ENCODE results near the gene KRTAP4-8. TPM values are rescaled to one million over a fixed set of nuclear protein-coding genes. Genes with fewer than 3 reads are reported as not detected.
"Not testable (repeated sequence)": the region's sequence is repeated elsewhere in the genome, so short reads cannot be mapped to it uniquely, and the experiment has no call there.

The KRTAP4-8 gene
- total RNA-seq, 4 donors from 2014 or later = 4.4 to 15.2 (median 13.6) TPM; not detected in 1

- Histone ChIP-seq H3K27me3 (peaks cover 4% of the 10 kb centered on the region), H3K4me3 (no peak overlapping the region), H3K36me3 (no peaks in the 10 kb centered on the region), H3K9me3 (no peaks in the 10 kb centered on the region), H3K27ac (no peak overlapping the region), H3K4me1 (no peaks in the 10 kb centered on the region)
- 94% methylated on average over 5 of the region's 5 CpGs for WGBS
- TF ChIP-seq, protein P1, sequence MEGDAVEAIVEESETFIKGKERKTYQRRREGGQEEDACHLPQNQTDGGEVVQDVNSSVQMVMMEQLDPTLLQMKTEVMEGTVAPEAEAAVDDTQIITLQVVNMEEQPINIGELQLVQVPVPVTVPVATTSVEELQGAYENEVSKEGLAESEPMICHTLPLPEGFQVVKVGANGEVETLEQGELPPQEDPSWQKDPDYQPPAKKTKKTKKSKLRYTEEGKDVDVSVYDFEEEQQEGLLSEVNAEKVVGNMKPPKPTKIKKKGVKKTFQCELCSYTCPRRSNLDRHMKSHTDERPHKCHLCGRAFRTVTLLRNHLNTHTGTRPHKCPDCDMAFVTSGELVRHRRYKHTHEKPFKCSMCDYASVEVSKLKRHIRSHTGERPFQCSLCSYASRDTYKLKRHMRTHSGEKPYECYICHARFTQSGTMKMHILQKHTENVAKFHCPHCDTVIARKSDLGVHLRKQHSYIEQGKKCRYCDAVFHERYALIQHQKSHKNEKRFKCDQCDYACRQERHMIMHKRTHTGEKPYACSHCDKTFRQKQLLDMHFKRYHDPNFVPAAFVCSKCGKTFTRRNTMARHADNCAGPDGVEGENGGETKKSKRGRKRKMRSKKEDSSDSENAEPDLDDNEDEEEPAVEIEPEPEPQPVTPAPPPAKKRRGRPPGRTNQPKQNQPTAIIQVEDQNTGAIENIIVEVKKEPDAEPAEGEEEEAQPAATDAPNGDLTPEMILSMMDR (IDR thresholded peaks at IDR 0.05) = no peak
- TF ChIP-seq EP300 (IDR thresholded peaks at IDR 0.05) (no peak), POLR2AphosphoS5 (IDR thresholded peaks at IDR 0.05) (no peak), POLR2A (IDR thresholded peaks at IDR 0.05) (no peak)
- no peak for DNase-seq (ENCODE audit: low spot score in 2 of 2)
Measured at GRCh38 chr17:41058741-41059140, 39.2 kb downstream of the KRTAP4-8 start.

GRCh38 chr17:41057547-41057946 lies 40.4 kb downstream of the KRTAP4-8 start:
- Histone ChIP-seq H3K9me3 (no peaks in the 10 kb centered on the region), H3K36me3 (no peaks in the 10 kb centered on the region), H3K4me3 (no peak overlapping the region), H3K27me3 (peaks cover 4% of the 10 kb centered on the region), H3K4me1 (no peaks in the 10 kb centered on the region), H3K27ac (no peak overlapping the region)
- 91% methylated on average over 1 of the region's 1 CpG for WGBS
- no peak for TF ChIP-seq POLR2A (IDR thresholded peaks at IDR 0.05)
- no peak for TF ChIP-seq POLR2AphosphoS5 (IDR thresholded peaks at IDR 0.05)
- TF ChIP-seq, protein P1 (IDR thresholded peaks at IDR 0.05) = no peak
- no peak for TF ChIP-seq EP300 (IDR thresholded peaks at IDR 0.05)
- DNase-seq (ENCODE audit: low spot score in 2 of 2) = no peak

DNA sequence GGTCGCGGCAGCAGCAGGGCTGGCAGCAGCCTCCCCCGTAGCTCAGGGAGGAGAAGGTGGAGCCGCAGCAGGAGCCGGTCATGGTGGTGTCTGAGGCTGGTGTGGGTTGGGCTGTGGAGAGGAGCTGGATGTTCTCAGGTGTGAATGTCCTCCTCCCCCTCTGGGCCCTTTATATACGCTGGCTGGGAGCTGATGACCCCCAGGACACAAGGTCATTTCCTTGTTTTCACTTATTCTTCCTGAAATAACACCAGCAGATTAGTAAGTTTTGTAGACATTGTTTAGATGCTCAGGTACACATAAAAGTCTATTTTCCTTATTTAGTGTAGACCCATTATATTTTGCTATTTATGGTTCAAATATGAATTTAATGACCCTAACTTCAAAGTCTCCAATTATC lies 42.8 kb downstream of the KRTAP4-8 start, which contains the start of gene KRTAP2-2:
Gene KRTAP2-2, minus strand, starts transcription at position 101 of the 400 bp plus-strand sequence. Its CDS starts 19 bp downstream, at position 82.
- not testable (repeated sequence) for DNase-seq (ENCODE audit: low spot score in 2 of 2); H3K36me3 ChIP-seq; H3K27me3 ChIP-seq; H3K27ac ChIP-seq; H3K4me3 ChIP-seq; H3K4me1 ChIP-seq; H3K9me3 ChIP-seq
- 100% methylated on average over 1 of the region's 6 CpGs for WGBS

GRCh38 chr17:41054556-41054955 lies 43.4 kb downstream of the KRTAP4-8 start:
- DNase-seq (ENCODE audit: low spot score in 2 of 2); H3K27me3 ChIP-seq; H3K27ac ChIP-seq; H3K36me3 ChIP-seq; H3K9me3 ChIP-seq; H3K4me1 ChIP-seq; H3K4me3 ChIP-seq: not testable (repeated sequence)
- WGBS = 83% methylated on average over 7 of the region's 9 CpGs

GRCh38 chr17:41054025-41054424 lies 43.9 kb downstream of the KRTAP4-8 start:
- 91% methylated on average over 4 of the region's 4 CpGs for WGBS
- Histone ChIP-seq H3K27ac (no peak overlapping the region), H3K9me3 (no peaks in the 10 kb centered on the region), H3K4me1 (no peaks in the 10 kb centered on the region), H3K27me3 (no peaks in the 10 kb centered on the region), H3K36me3 (no peaks in the 10 kb centered on the region), H3K4me3 (no peak overlapping the region)
- no peak for DNase-seq (ENCODE audit: low spot score in 2 of 2)
- no peak for TF ChIP-seq POLR2A (IDR thresholded peaks at IDR 0.05)
- TF ChIP-seq, protein P1 (IDR thresholded peaks at IDR 0.05) = no peak
- no peak for TF ChIP-seq EP300 (IDR thresholded peaks at IDR 0.05)
- TF ChIP-seq POLR2AphosphoS5 (IDR thresholded peaks at IDR 0.05) = no peak

DNA sequence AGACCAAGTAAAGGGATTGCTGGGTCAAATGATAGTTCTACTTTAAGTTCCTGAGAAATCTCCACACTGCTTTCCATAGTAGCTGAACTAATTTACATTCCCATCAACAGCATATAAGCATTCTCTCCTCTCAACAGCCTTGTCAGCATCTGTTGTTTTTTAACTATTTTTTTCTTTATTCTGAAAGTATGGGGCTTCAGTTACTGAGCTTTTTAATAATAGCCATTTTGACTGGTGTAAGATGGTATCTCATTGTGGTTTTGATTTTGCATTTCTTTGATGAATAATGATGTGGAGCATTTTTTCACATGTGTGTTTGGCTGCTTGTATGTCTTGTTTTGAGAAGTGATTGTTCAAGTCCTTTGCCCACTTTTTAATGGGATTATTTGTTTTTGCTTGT lies 45.4 kb downstream of the KRTAP4-8 start:
- peaks cover 6% of the 10 kb centered on the region for H3K27me3 ChIP-seq
- TF ChIP-seq POLR2A (IDR thresholded peaks at IDR 0.05) = no peak
- TF ChIP-seq POLR2AphosphoS5 (IDR thresholded peaks at IDR 0.05) = no peak
- no peak for TF ChIP-seq EP300 (IDR thresholded peaks at IDR 0.05)
- TF ChIP-seq, protein P1 (IDR thresholded peaks at IDR 0.05) = no peak
- no peaks in the 10 kb centered on the region for H3K36me3 ChIP-seq
- DNase-seq (ENCODE audit: low spot score in 2 of 2) = no peak
- no peak overlapping the region for H3K4me3 ChIP-seq
- H3K9me3 ChIP-seq = no peaks in the 10 kb centered on the region
- no peaks in the 10 kb centered on the region for H3K4me1 ChIP-seq
- no peak overlapping the region for H3K27ac ChIP-seq

All from suprapubic skin (tissue), 4 donors.